SHP77 treated with DMSO at 0.1 percent for 48 hours (cell line): ENCODE measurements around the gene NR2C2.
"Not testable (repeated sequence)": the region's sequence is repeated elsewhere in the genome, so short reads cannot be mapped to it uniquely, and the experiment has no call there.

ENCODE experiments used
- DNase-seq: peaks from one replicate; lab custom pipeline; 2025; lab: John Stamatoyannopoulos, UW

Gene NR2C2

GRCh38 chr3:14959359-14959943, 12.1 kb downstream of the NR2C2 start:
- DNase-seq = no peak

GRCh38 chr3:14962762-14963161, 15.4 kb downstream of the NR2C2 start:
- DNase-seq = no peak

GRCh38 chr3:14967285-14967684, 19.9 kb downstream of the NR2C2 start:
- no peak for DNase-seq

GRCh38 chr3:14969671-14970070, 22.3 kb downstream of the NR2C2 start:
- no peak for DNase-seq

GRCh38 chr3:14976317-14976716, 28.9 kb downstream of the NR2C2 start:
- no peak for DNase-seq

GRCh38 chr3:14980689-14981088, 33.3 kb downstream of the NR2C2 start:
- DNase-seq = no peak

- DNase-seq = no peak
These were observed 37.3 kb downstream of the NR2C2 start for GRCh38 chr3:14984581-14985113.

GRCh38 chr3:14988988-14989394, 41.6 kb downstream of the NR2C2 start:
- no peak for DNase-seq

GRCh38 chr3:14989943-14990779, 42.8 kb downstream of the NR2C2 start:
- DNase-seq = no peak

GRCh38 chr3:14990780-14991148, 43.4 kb downstream of the NR2C2 start:
- no peak for DNase-seq

- DNase-seq = no peak
These were observed 43.9 kb downstream of the NR2C2 start for GRCh38 chr3:14991151-14991742.

GRCh38 chr3:14991818-14992612, 44.6 kb downstream of the NR2C2 start:
- DNase-seq = no peak

GRCh38 chr3:14997941-14998340, 50.6 kb downstream of the NR2C2 start:
- DNase-seq = no peak

- DNase-seq = not testable (repeated sequence)
These were observed 51.8 kb downstream of the NR2C2 start for GRCh38 chr3:14999182-14999581.

GRCh38 chr3:15007681-15008141, 60.3 kb downstream of the NR2C2 start:
- peak; percentile 19 for DNase-seq

- no peak for DNase-seq
These were observed 61.8 kb downstream of the NR2C2 start for GRCh38 chr3:15009167-15009566.

- no peak for DNase-seq
These were observed 63.3 kb downstream of the NR2C2 start for GRCh38 chr3:15010664-15011063.

GRCh38 chr3:15011174-15011573, 63.8 kb downstream of the NR2C2 start:
- no peak for DNase-seq

- DNase-seq = no peak
These were observed 67.4 kb downstream of the NR2C2 start for GRCh38 chr3:15014606-15015328.

GRCh38 chr3:15015456-15015855, 68.1 kb downstream of the NR2C2 start:
- no peak for DNase-seq

GRCh38 chr3:15017191-15017590, 69.8 kb downstream of the NR2C2 start:
- no peak for DNase-seq
